ENCODE results near the gene OCA2. TPM values are rescaled to one million over a fixed set of nuclear protein-coding genes. Genes with fewer than 3 reads are reported as not detected.

OCA2 gene
- total RNA-seq, 1 experiment from 2014 or later: 0.57 TPM

DNA sequence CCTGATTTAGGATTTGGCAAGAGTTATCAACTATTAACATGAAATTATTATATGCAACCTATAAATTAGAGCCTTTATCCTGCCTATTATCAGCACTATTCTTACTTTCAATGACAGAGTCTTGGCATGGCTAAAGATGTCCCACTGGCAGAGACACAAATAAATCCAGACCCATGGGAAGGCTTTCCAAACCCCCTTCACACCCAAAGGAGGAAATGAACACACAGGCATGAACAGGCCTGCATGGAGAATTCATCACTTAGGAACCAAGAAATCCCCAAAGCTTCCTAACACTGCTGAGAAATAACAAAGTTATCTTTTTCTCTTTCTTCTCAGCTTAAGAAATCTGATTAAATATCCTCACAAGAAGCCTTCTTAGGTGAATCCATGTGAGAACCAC is 213.9 kb downstream of the OCA2 start:
- Mint-ChIP-seq H3K36me3 (ENCODE audit: insufficient read depth, unreplicated experiment) (no peaks in the 10 kb centered on the region), H3K27ac (ENCODE audit: unreplicated experiment) (no peak overlapping the region), H3K4me1 (ENCODE audit: low read depth, unreplicated experiment) (no peaks in the 10 kb centered on the region), H3K27me3 (ENCODE audit: insufficient read depth, unreplicated experiment) (no peaks in the 10 kb centered on the region), H3K4me3 (ENCODE audit: unreplicated experiment) (no peak overlapping the region), H3K9me3 (ENCODE audit: unreplicated experiment) (peaks cover 69% of the 10 kb centered on the region)
- TF ChIP-seq, protein P1, sequence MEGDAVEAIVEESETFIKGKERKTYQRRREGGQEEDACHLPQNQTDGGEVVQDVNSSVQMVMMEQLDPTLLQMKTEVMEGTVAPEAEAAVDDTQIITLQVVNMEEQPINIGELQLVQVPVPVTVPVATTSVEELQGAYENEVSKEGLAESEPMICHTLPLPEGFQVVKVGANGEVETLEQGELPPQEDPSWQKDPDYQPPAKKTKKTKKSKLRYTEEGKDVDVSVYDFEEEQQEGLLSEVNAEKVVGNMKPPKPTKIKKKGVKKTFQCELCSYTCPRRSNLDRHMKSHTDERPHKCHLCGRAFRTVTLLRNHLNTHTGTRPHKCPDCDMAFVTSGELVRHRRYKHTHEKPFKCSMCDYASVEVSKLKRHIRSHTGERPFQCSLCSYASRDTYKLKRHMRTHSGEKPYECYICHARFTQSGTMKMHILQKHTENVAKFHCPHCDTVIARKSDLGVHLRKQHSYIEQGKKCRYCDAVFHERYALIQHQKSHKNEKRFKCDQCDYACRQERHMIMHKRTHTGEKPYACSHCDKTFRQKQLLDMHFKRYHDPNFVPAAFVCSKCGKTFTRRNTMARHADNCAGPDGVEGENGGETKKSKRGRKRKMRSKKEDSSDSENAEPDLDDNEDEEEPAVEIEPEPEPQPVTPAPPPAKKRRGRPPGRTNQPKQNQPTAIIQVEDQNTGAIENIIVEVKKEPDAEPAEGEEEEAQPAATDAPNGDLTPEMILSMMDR (IDR thresholded peaks at IDR 0.05; ENCODE audit: insufficient read depth in 1 of 2, low read depth in 1 of 2, low read length in 1 of 2, severe bottlenecking in 1 of 2, unreplicated experiment in 1 of 2): no peak
- BruUV-seq (replicated peaks): no TSS peak
- ChIA-PET POLR2A (no interaction called here), CTCF (no interaction called here)
- no peaks in the 10 kb centered on the region for H3K27me3 ChIP-seq (replicated peaks; ENCODE audit: control insufficient read depth, insufficient read depth, low read length)
- no peaks in the 10 kb centered on the region for H3K4me1 ChIP-seq
- no peaks in the 10 kb centered on the region for H3K36me3 ChIP-seq (ENCODE audit: control insufficient read depth, insufficient read depth, low read length)
- H3K9me3 ChIP-seq: peaks cover 10% of the 10 kb centered on the region; the same call in 1 of the 2 replicates
- DNase-seq: no peak
- H3K4me3 ChIP-seq (ENCODE audit: low read depth, low read length): no peak overlapping the region
- intact Hi-C loops (cut with micrococcal nuclease; ENCODE audit: unreplicated experiment): no loop called here

DNA sequence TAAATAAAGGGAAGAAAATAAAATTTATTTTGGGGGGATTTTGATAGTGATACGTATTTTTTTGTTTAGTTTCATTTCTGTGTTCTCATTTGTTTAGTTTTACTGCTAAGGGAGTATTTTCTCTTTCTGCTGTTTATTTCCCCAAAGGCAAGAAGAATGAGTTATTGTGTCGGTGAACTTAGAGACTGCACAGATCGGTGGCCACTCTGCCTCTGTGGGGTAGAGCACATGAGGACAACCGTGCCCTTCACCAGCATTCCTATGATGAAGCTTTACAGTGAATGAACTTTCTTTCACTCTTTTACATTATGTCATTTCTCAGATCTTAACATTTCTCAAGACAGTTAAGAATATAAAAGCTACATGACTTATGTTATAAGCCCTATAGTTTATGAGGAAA is 214.4 kb downstream of the OCA2 start:
- DNase-seq: no peak
- no TSS peak for BruUV-seq (replicated peaks)
- no peaks in the 10 kb centered on the region for H3K4me1 ChIP-seq
- intact Hi-C loops (cut with micrococcal nuclease; ENCODE audit: unreplicated experiment): no loop called here
- no peak overlapping the region for H3K4me3 ChIP-seq (ENCODE audit: low read depth, low read length)
- no peaks in the 10 kb centered on the region for H3K27me3 Mint-ChIP-seq (ENCODE audit: insufficient read depth, unreplicated experiment)
- no peaks in the 10 kb centered on the region for H3K36me3 Mint-ChIP-seq (ENCODE audit: insufficient read depth, unreplicated experiment)
- TF ChIP-seq, protein P1 (IDR thresholded peaks at IDR 0.05; ENCODE audit: insufficient read depth in 1 of 2, low read depth in 1 of 2, low read length in 1 of 2, severe bottlenecking in 1 of 2, unreplicated experiment in 1 of 2): no peak
- no peaks in the 10 kb centered on the region for H3K27me3 ChIP-seq (replicated peaks; ENCODE audit: control insufficient read depth, insufficient read depth, low read length)
- peaks cover 66% of the 10 kb centered on the region for H3K9me3 Mint-ChIP-seq (ENCODE audit: unreplicated experiment)
- no peaks in the 10 kb centered on the region for H3K4me1 Mint-ChIP-seq (ENCODE audit: low read depth, unreplicated experiment)
- ChIA-PET CTCF (no interaction called here), POLR2A (no interaction called here)
- H3K36me3 ChIP-seq (ENCODE audit: control insufficient read depth, insufficient read depth, low read length): no peaks in the 10 kb centered on the region
- H3K27ac Mint-ChIP-seq (ENCODE audit: unreplicated experiment): no peak overlapping the region
- no peak overlapping the region for H3K4me3 Mint-ChIP-seq (ENCODE audit: unreplicated experiment)
- H3K9me3 ChIP-seq: peaks cover 5% of the 10 kb centered on the region; the same call in 1 of the 2 replicates

DNA sequence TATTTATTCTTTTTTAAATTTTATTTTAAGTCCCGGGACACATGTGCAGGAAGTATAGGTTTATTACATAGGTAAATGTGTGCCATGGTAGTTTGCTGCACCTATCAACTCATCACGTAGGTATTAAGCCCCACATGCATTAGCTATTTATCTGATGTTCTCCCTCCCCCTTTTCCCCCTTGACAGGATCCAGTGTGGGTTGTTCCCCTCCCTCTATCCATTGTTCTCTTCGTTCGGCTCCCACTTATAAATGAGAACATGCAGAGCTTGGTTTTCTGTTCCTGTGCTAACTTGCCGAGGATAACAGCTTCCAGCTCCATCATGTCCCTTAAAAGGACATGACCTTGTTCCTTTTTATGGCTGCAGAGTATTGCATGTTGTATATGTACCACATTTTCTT is 220.3 kb downstream of the OCA2 start:
- DNase-seq: no peak
- TF ChIP-seq, protein P1 (IDR thresholded peaks at IDR 0.05; ENCODE audit: insufficient read depth in 1 of 2, low read depth in 1 of 2, low read length in 1 of 2, severe bottlenecking in 1 of 2, unreplicated experiment in 1 of 2): no peak
- peaks cover 3% of the 10 kb centered on the region; the same call in 1 of the 2 replicates for H3K9me3 ChIP-seq
- Mint-ChIP-seq H3K27ac (ENCODE audit: unreplicated experiment) (no peak overlapping the region), H3K27me3 (ENCODE audit: insufficient read depth, unreplicated experiment) (peaks cover 5% of the 10 kb centered on the region), H3K36me3 (ENCODE audit: insufficient read depth, unreplicated experiment) (no peaks in the 10 kb centered on the region), H3K9me3 (ENCODE audit: unreplicated experiment) (peaks cover 25% of the 10 kb centered on the region), H3K4me1 (ENCODE audit: low read depth, unreplicated experiment) (no peaks in the 10 kb centered on the region), H3K4me3 (ENCODE audit: unreplicated experiment) (no peak overlapping the region)
- CTCF ChIA-PET: no interaction called here
- no peaks in the 10 kb centered on the region for H3K36me3 ChIP-seq (ENCODE audit: control insufficient read depth, insufficient read depth, low read length)
- POLR2A ChIA-PET: no interaction called here
- no peak overlapping the region for H3K4me3 ChIP-seq (ENCODE audit: low read depth, low read length)
- no peaks in the 10 kb centered on the region for H3K27me3 ChIP-seq (replicated peaks; ENCODE audit: control insufficient read depth, insufficient read depth, low read length)
- no TSS peak for BruUV-seq (replicated peaks)
- H3K4me1 ChIP-seq: no peaks in the 10 kb centered on the region
- intact Hi-C loops (cut with micrococcal nuclease; ENCODE audit: unreplicated experiment): no loop called here

Data from Caco-2 (cell line).